OCI-LY1 (cell line): ENCODE data around the gene DOCK1.

Experiments used
- EZH2 ChIP-seq: fragments of 200-600 bp; sonication (generic), shearing (Covaris generic); IDR thresholded peaks from 2 replicates; pipeline ENCODE4 v1.8.0; 2017; ENCODE audit warnings: borderline replicate concordance, mixed run types, mild to moderate bottlenecking, antibody characterized with exemption, low read length, moderate library complexity, mixed read lengths
- TF ChIP-seq, protein P1 (sequence below): fragments of 200-600 bp; sonication (generic), shearing (Covaris generic); IDR thresholded peaks from 2 replicates; pipeline ENCODE4 v1.5.1; 2017; ENCODE audit warnings: mild to moderate bottlenecking, antibody characterized with exemption, low read length, moderate library complexity, mixed read lengths

GRCh38 chr10:127091354-127091753 lies 186.1 kb downstream of the DOCK1 start:
- TF ChIP-seq, protein P1, sequence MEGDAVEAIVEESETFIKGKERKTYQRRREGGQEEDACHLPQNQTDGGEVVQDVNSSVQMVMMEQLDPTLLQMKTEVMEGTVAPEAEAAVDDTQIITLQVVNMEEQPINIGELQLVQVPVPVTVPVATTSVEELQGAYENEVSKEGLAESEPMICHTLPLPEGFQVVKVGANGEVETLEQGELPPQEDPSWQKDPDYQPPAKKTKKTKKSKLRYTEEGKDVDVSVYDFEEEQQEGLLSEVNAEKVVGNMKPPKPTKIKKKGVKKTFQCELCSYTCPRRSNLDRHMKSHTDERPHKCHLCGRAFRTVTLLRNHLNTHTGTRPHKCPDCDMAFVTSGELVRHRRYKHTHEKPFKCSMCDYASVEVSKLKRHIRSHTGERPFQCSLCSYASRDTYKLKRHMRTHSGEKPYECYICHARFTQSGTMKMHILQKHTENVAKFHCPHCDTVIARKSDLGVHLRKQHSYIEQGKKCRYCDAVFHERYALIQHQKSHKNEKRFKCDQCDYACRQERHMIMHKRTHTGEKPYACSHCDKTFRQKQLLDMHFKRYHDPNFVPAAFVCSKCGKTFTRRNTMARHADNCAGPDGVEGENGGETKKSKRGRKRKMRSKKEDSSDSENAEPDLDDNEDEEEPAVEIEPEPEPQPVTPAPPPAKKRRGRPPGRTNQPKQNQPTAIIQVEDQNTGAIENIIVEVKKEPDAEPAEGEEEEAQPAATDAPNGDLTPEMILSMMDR: no peak
- no peak for TF ChIP-seq EZH2
